MM.1S (cell line): ENCODE results near the gene YWHAG.

Experiments used
- DNase-seq: peaks from one replicate; pipeline ENCODE4 v3.0.0-alpha.2; 2015
- H2AFZ ChIP-seq: fragments of 300-600 bp; sonication (generic); 2 replicates; pipeline ENCODE4 v1.6.0; 2016; ENCODE audit warnings: antibody characterized with exemption, low read length
- H3F3A ChIP-seq: fragments of 300-600 bp; sonication (generic); 2 replicates; pipeline ENCODE4 v1.6.1; 2016; ENCODE audit warnings: mild to moderate bottlenecking, antibody characterized with exemption, low read length, moderate library complexity, mixed read lengths; ENCODE audit not compliant: insufficient read depth
- H3K27ac ChIP-seq: fragments of 300-600 bp; sonication (generic); 2 replicates; pipeline ENCODE4 v1.5.1; 2016; ENCODE audit warnings: mild to moderate bottlenecking, low read length
- H3K27me3 ChIP-seq: fragments of 300-600 bp; sonication (generic); replicated peaks from 2 replicates; pipeline ENCODE4 v1.6.0; 2016; ENCODE audit warnings: low read length; ENCODE audit not compliant: insufficient read depth
- H3K36me3 ChIP-seq: fragments of 300-600 bp; sonication (generic); replicated peaks from 2 replicates; pipeline ENCODE4 v1.6.1; 2016; ENCODE audit warnings: mild to moderate bottlenecking, low read length, mixed read lengths; ENCODE audit not compliant: insufficient read depth
- H3K4me1 ChIP-seq: fragments of 300-600 bp; sonication (generic); 2 replicates; pipeline ENCODE4 v1.6.1; 2016; ENCODE audit warnings: low read length, mixed read lengths
- H3K4me2 ChIP-seq: fragments of 300-600 bp; sonication (generic); 2 replicates; pipeline ENCODE4 v1.6.0; 2016; ENCODE audit warnings: low read depth, low read length
- H3K4me3 ChIP-seq: fragments of 300-600 bp; sonication (generic); 2 replicates; pipeline ENCODE4 v1.5.1; 2016; ENCODE audit warnings: low read length, mixed read lengths
- H3K79me2 ChIP-seq: fragments of 300-600 bp; sonication (generic); 2 replicates; pipeline ENCODE4 v1.6.1; 2016; ENCODE audit warnings: mixed run types, low read length, mixed read lengths
- H3K9ac ChIP-seq: fragments of 300-600 bp; sonication (generic); 2 replicates; pipeline ENCODE4 v1.6.1; 2016; ENCODE audit warnings: low read length, mixed read lengths
- H3K9me2 ChIP-seq: fragments of 300-600 bp; sonication (generic); replicated peaks from 2 replicates; pipeline ENCODE4 v1.6.1; 2016; ENCODE audit warnings: mild to moderate bottlenecking, low read length, mixed read lengths; ENCODE audit not compliant: insufficient read depth
- H3K9me3 ChIP-seq: fragments of 300-600 bp; sonication (generic); replicated peaks from 2 replicates; pipeline ENCODE4 v1.6.1; 2016; ENCODE audit warnings: mild to moderate bottlenecking, low read length, mixed read lengths; ENCODE audit not compliant: insufficient read depth
- H4K20me1 ChIP-seq: fragments of 300-600 bp; sonication (generic); 2 replicates; pipeline ENCODE4 v1.6.1; 2016; ENCODE audit warnings: mild to moderate bottlenecking, low read length, moderate library complexity, mixed read lengths; ENCODE audit not compliant: insufficient read depth
- CTCF ChIP-seq: fragments of 300-600 bp; sonication (generic); IDR thresholded peaks from 2 replicates; pipeline ENCODE4 v1.5.1; 2016; ENCODE audit warnings: antibody characterized with exemption, low read length, mixed read lengths
- EZH2 ChIP-seq: fragments of 300-600 bp; sonication (generic); optimal IDR thresholded peaks from 2 replicates; pipeline ENCODE3; 2017; ENCODE audit warnings: low read depth, mild to moderate bottlenecking, antibody characterized with exemption, low read length, mixed read lengths
- EZH2phosphoT487 ChIP-seq: fragments of 300-600 bp; sonication (generic); IDR thresholded peaks from 2 replicates; pipeline ENCODE4 v1.6.1; 2018; ENCODE audit warnings: antibody characterized with exemption, low read length

The YWHAG gene

GRCh38 chr7:76354981-76355730 lies 3.6 kb downstream of the YWHAG start:
- TF ChIP-seq CTCF (no peak), EZH2phosphoT487 (no peak), EZH2 (no peak)
- no peak overlapping the region for H2AFZ ChIP-seq
- no peaks in the 10 kb centered on the region for H3K9me3 ChIP-seq
- no peaks in the 10 kb centered on the region for H3K27me3 ChIP-seq
- no peak overlapping the region for H3K4me3 ChIP-seq
- peaks cover 86% of the 10 kb centered on the region for H3K79me2 ChIP-seq
- no peak for DNase-seq
- peaks cover 28% of the 10 kb centered on the region for H3K36me3 ChIP-seq
- H3K4me2 ChIP-seq: no peak overlapping the region
- no peaks in the 10 kb centered on the region for H3K9me2 ChIP-seq
- H3K27ac ChIP-seq: no peak overlapping the region
- H3K4me1 ChIP-seq: peaks cover 21% of the 10 kb centered on the region
- H3K9ac ChIP-seq: no peak overlapping the region
- 0 out of 2 replicates have a peak, but pooled peaks cover 4% of the 10 kb centered on the region for H3F3A ChIP-seq
- peaks cover 62% of the 10 kb centered on the region for H4K20me1 ChIP-seq

GRCh38 chr7:76354516-76354915 lies 4.3 kb downstream of the YWHAG start:
- no peaks in the 10 kb centered on the region for H3K9me3 ChIP-seq
- H3K4me1 ChIP-seq: peaks cover 16% of the 10 kb centered on the region
- H3K4me2 ChIP-seq: no peak overlapping the region
- H3F3A ChIP-seq: 0 out of 2 replicates have a peak, but pooled peaks cover 4% of the 10 kb centered on the region
- no peaks in the 10 kb centered on the region for H3K9me2 ChIP-seq
- H3K9ac ChIP-seq: no peak overlapping the region
- H3K36me3 ChIP-seq: peaks cover 28% of the 10 kb centered on the region
- H4K20me1 ChIP-seq: peaks cover 65% of the 10 kb centered on the region
- TF ChIP-seq EZH2phosphoT487 (no peak), CTCF (no peak), EZH2 (no peak)
- no peaks in the 10 kb centered on the region for H3K27me3 ChIP-seq
- no peak for DNase-seq
- no peak overlapping the region for H3K27ac ChIP-seq
- H2AFZ ChIP-seq: no peak overlapping the region
- H3K79me2 ChIP-seq: peaks cover 93% of the 10 kb centered on the region
- no peak overlapping the region for H3K4me3 ChIP-seq

GRCh38 chr7:76353744-76354143 lies 5.0 kb downstream of the YWHAG start:
- Histone ChIP-seq H3K27ac (no peak overlapping the region), H3K4me1 (peaks cover 15% of the 10 kb centered on the region), H3K9ac (no peak overlapping the region), H3F3A (0 out of 2 replicates have a peak, but pooled peaks cover 4% of the 10 kb centered on the region), H3K9me3 (no peaks in the 10 kb centered on the region), H3K27me3 (no peaks in the 10 kb centered on the region), H3K4me2 (no peak overlapping the region), H2AFZ (no peak overlapping the region), H3K9me2 (no peaks in the 10 kb centered on the region), H3K36me3 (peaks cover 28% of the 10 kb centered on the region), H4K20me1 (peaks cover 65% of the 10 kb centered on the region), H3K4me3 (no peak overlapping the region), H3K79me2 (peaks cover 100% of the 10 kb centered on the region)
- TF ChIP-seq CTCF: no peak
- no peak for TF ChIP-seq EZH2
- no peak for TF ChIP-seq EZH2phosphoT487
- no peak for DNase-seq
